ES-I3 (cell line): Measurements from ENCODE around the gene ERI3.
"Not testable (repeated sequence)": the region's sequence is repeated elsewhere in the genome, so short reads cannot be mapped to it uniquely, and the experiment has no call there.

ENCODE experiments used
- H3K36me3 ChIP-seq: 2 replicates; pipeline ENCODE4 v1.6.1; 2013; ENCODE audit warnings: mild to moderate bottlenecking, low read length, control low read depth, moderate library complexity; ENCODE audit not compliant: insufficient read depth
- H3K4me1 ChIP-seq: 2 replicates; pipeline ENCODE4 v1.6.1; 2013; ENCODE audit warnings: mild to moderate bottlenecking, control low read depth, low read length; ENCODE audit not compliant: insufficient read depth
- H3K9ac ChIP-seq: 2 replicates; pipeline ENCODE4 v1.6.1; 2013; ENCODE audit warnings: low read depth, mild to moderate bottlenecking, low read length, moderate library complexity
- H3K9me3 ChIP-seq: 2 replicates; pipeline ENCODE4 v1.6.1; 2013; ENCODE audit warnings: mild to moderate bottlenecking, low read length, moderate library complexity; ENCODE audit not compliant: control insufficient read depth, insufficient read depth

Gene ERI3

GRCh38 chr1:44206545-44206944, 148.5 kb downstream of the ERI3 start:
- not testable (repeated sequence) for H3K9me3 ChIP-seq, H3K36me3 ChIP-seq, H3K4me1 ChIP-seq, H3K9ac ChIP-seq

- H3K9ac ChIP-seq: no peak overlapping the region
- H3K4me1 ChIP-seq: no peaks in the 10 kb centered on the region
- H3K9me3 ChIP-seq: no peaks in the 10 kb centered on the region
- no peaks in the 10 kb centered on the region for H3K36me3 ChIP-seq
These were observed 154.7 kb downstream of the ERI3 start for GRCh38 chr1:44200336-44200735.

GRCh38 chr1:44174630-44175029, 180.4 kb downstream of the ERI3 start:
- Histone ChIP-seq H3K36me3 (no peaks in the 10 kb centered on the region), H3K9ac (no peak overlapping the region), H3K9me3 (peaks cover 15% of the 10 kb centered on the region; the same call in 1 of the 2 replicates), H3K4me1 (peaks cover 5% of the 10 kb centered on the region; the same call in 1 of the 2 replicates)
